ENCODE results near the gene HPX.

HPX gene

GRCh38 chr11:6453152-6453551 is 12.4 kb upstream of the HPX start:
- H3K79me2 ChIP-seq (ENCODE audit: insufficient read depth, low read length) = no peaks in the 10 kb centered on the region
- no peak overlapping the region for H3K4me2 ChIP-seq (ENCODE audit: insufficient read depth, low read length)
- no peak overlapping the region for H3K9ac ChIP-seq (ENCODE audit: low read depth, low read length)
- no peak overlapping the region for H3K4me3 ChIP-seq (ENCODE audit: low read depth in 1 of 2, low read length in 2 of 2)
- DNase-seq (no peak), ATAC-seq (ENCODE audit: insufficient read depth, low read depth) (no peak)
- no peak overlapping the region for H2AFZ ChIP-seq (ENCODE audit: low read depth, low read length)
- H3K27me3 ChIP-seq (ENCODE audit: insufficient read depth, low read length, poor library complexity) = no peaks in the 10 kb centered on the region
- peaks cover 30% of the 10 kb centered on the region for H3K36me3 ChIP-seq (ENCODE audit: insufficient read depth, low read length)
- H4K20me1 ChIP-seq (ENCODE audit: insufficient read depth, low read length) = no peaks in the 10 kb centered on the region
- H3K27ac ChIP-seq (ENCODE audit: low read length) = no peak overlapping the region
- TF ChIP-seq CTCF (IDR thresholded peaks at IDR 0.05; ENCODE audit: borderline replicate concordance, extremely low read depth, low read length, poor library complexity, severe bottlenecking) (no peak), EZH2 (IDR thresholded peaks at IDR 0.05; ENCODE audit: borderline replicate concordance, low read depth, low read length, severe bottlenecking) (no peak)
- H3K4me1 ChIP-seq (ENCODE audit: insufficient read depth, low read length) = no peaks in the 10 kb centered on the region
- no peaks in the 10 kb centered on the region for H3K9me3 ChIP-seq (ENCODE audit: insufficient read depth, low read length, severe bottlenecking)

- Histone ChIP-seq H3K9ac (ENCODE audit: low read depth, low read length) (no peak overlapping the region), H2AFZ (ENCODE audit: low read depth, low read length) (no peak overlapping the region), H3K4me2 (ENCODE audit: insufficient read depth, low read length) (no peak overlapping the region), H3K79me2 (ENCODE audit: insufficient read depth, low read length) (no peaks in the 10 kb centered on the region), H3K9me3 (ENCODE audit: insufficient read depth, low read length, severe bottlenecking) (no peaks in the 10 kb centered on the region), H3K4me3 (ENCODE audit: low read depth in 1 of 2, low read length in 2 of 2) (no peak overlapping the region), H3K27ac (ENCODE audit: low read length) (no peak overlapping the region), H4K20me1 (ENCODE audit: insufficient read depth, low read length) (no peaks in the 10 kb centered on the region), H3K36me3 (ENCODE audit: insufficient read depth, low read length) (peaks cover 30% of the 10 kb centered on the region), H3K4me1 (ENCODE audit: insufficient read depth, low read length) (no peaks in the 10 kb centered on the region), H3K27me3 (ENCODE audit: insufficient read depth, low read length, poor library complexity) (no peaks in the 10 kb centered on the region)
- DNase-seq = no peak
- TF ChIP-seq EZH2 (IDR thresholded peaks at IDR 0.05; ENCODE audit: borderline replicate concordance, low read depth, low read length, severe bottlenecking) = no peak
- no peak for TF ChIP-seq CTCF (IDR thresholded peaks at IDR 0.05; ENCODE audit: borderline replicate concordance, extremely low read depth, low read length, poor library complexity, severe bottlenecking)
- no peak for ATAC-seq (ENCODE audit: insufficient read depth, low read depth)
These were observed 11.4 kb upstream of the HPX start for GRCh38 chr11:6452219-6452618.

GRCh38 chr11:6448574-6448973 is 7.8 kb upstream of the HPX start:
- H3K4me3 ChIP-seq (ENCODE audit: low read depth in 1 of 2, low read length in 2 of 2) = no peak overlapping the region
- no peaks in the 10 kb centered on the region for H3K79me2 ChIP-seq (ENCODE audit: insufficient read depth, low read length)
- ATAC-seq (ENCODE audit: insufficient read depth, low read depth) (no peak), DNase-seq (no peak)
- H3K27me3 ChIP-seq (ENCODE audit: insufficient read depth, low read length, poor library complexity) = no peaks in the 10 kb centered on the region
- no peaks in the 10 kb centered on the region for H3K9me3 ChIP-seq (ENCODE audit: insufficient read depth, low read length, severe bottlenecking)
- H3K36me3 ChIP-seq (ENCODE audit: insufficient read depth, low read length) = peaks cover 10% of the 10 kb centered on the region; the same call in 1 of the 2 replicates
- no peak overlapping the region for H3K27ac ChIP-seq (ENCODE audit: low read length)
- H3K4me1 ChIP-seq (ENCODE audit: insufficient read depth, low read length) = no peaks in the 10 kb centered on the region
- H3K9ac ChIP-seq (ENCODE audit: low read depth, low read length) = no peak overlapping the region
- no peak overlapping the region for H2AFZ ChIP-seq (ENCODE audit: low read depth, low read length)
- H3K4me2 ChIP-seq (ENCODE audit: insufficient read depth, low read length) = no peak overlapping the region
- no peaks in the 10 kb centered on the region for H4K20me1 ChIP-seq (ENCODE audit: insufficient read depth, low read length)
- TF ChIP-seq CTCF (IDR thresholded peaks at IDR 0.05; ENCODE audit: borderline replicate concordance, extremely low read depth, low read length, poor library complexity, severe bottlenecking) (no peak), EZH2 (IDR thresholded peaks at IDR 0.05; ENCODE audit: borderline replicate concordance, low read depth, low read length, severe bottlenecking) (no peak)

All from DND-41 (cell line).